CD4-positive, alpha-beta T cell treated with Interleukin-6 at 100 ng/mL for 8 hours (primary cell): ENCODE measurements around the gene OGFR.

Experiments used
- DNase-seq: peaks from one replicate; pipeline ENCODE4 v3.0.0-alpha.2; 2020; ENCODE audit warnings: mixed read lengths, low spot score

OGFR gene

DNA sequence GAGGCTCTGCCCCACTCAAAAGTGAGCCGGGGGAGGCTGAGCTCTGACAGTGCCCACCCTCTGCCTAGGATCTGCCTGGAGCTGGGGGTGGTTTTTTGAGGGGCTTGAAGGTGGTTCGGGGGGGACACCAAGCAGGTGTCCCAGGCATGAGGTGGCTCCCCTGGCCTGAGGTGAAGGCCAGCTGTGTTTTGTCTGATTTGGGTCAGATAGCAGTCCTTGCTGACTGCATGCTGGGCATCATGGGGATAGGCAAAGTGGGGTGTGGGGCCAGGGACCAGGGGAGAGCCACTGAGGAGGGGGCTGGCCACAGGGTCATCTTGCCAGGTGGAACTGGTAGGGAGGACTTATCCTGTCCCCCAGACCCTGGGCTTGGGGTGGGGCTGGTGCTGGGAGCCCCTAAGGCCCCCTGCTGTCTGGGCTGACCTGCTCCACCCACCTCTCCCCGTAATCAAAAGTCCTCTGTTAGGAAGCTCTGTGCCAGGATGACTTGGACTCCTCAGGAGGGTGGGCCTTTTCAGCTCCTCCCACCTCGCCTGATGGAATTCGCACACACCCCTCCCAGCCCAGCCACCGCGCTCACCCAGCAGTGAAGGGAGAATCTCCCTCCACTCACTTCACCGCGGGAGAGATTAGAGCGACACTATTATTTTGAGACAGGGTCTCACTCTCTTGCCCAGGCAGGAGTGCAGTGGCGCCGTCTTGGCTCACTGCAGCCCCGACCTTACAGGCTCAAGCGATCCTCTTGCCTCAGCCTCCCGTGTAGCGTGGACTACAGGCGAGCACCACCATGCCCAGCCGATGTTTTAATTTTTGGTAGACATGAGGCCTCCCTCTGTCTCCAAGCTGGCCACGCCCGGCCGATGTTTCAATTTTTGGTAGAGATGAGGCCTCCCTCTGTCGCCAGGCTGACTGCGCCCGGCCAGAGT lies 10.7 kb downstream of the OGFR start:
- no peak for DNase-seq

DNA sequence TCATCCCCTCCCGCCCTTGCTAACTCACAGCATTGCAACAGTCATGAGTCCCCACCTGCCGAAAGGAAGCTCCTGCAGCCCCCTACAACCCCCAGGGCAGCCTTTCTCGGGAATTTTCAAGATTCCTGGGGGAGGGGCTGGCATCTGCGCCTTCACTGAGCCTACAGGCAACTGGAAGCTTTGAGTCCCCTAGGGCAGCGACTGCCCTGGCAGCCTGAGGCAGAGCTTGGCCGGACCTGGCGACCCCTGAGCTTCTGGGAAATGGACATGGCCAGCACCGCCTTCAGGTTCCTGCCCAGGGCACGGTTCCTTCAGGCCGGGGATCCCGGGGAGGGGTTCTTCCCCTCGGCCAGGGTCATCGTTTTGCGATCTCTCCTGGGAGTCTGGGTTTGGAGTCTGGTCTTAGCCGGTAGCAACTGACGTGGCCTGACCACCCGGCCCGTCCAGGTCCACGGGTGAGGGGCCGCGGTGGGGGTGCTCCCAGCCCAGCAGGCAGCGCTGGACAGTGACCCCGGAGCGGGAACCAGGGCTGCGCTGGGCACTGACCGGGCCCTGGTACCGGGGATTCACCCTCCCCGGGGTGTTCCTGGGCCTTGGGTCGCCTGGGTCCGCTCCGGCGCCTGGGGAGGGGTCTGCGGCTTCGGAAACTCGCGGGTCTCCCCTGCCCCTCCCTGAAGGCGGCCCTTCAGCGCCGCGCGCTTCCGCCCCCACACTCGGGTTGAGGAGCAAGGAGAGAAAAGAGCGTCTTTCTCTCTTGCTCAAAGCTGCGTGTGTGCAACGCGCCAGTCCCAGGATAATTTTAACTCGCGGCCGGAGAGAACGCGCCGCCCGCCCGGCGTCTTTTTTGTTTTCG lies 11.6 kb downstream of the OGFR start:
- DNase-seq: no peak

DNA sequence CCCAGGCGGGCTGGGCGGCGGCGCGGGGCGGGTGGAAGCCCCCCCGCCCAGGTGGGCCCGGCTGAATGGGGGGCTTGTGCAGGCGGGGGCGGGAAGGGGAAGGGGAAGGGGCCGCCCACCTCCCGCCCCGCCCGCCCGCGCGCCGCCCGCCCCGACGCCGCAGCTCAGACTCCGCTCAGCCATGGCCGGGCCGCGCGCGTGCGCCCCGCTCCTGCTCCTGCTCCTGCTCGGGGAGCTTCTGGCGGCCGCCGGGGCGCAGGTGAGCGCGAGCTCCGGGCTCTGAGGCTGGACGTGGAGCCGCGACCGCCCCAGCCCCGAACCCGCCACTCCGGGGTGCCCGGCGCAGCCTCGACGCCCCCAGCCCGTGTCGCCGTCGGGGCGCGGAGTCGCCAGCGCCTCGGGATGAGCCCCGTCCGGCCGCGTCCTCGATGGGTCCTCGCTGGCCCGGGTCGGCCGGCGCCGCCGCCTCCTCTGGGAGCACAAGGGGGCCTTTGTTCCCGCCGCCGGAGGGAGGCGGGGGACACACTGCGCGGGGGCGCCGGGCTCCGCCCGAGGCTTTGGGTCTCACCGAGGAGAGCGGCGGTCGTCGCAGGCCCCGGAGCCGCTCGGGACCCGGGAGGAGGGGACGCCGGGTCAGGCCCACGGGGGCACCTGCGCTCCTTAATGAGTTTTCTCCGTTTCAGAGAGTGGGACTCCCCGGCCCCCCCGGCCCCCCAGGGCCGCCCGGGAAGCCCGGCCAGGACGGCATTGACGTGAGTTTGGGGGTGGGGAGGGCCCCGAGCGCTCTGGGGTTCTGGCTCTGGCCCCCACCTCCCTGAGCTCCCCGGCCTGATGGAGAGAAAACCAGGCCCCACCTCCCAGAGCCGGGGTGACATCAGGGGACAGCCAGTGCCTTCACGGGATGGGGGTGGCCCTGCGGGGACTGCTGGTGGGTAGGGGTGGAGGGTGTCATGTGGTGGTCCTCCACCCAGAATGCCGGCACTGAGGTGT lies 12.5 kb downstream of the OGFR start, which contains the start of gene COL9A3:
TSS of gene COL9A3 (plus strand) at position 167 of the 990 bp plus-strand sequence. CDS start at position 182, 15 bp downstream.
- no peak for DNase-seq

DNA sequence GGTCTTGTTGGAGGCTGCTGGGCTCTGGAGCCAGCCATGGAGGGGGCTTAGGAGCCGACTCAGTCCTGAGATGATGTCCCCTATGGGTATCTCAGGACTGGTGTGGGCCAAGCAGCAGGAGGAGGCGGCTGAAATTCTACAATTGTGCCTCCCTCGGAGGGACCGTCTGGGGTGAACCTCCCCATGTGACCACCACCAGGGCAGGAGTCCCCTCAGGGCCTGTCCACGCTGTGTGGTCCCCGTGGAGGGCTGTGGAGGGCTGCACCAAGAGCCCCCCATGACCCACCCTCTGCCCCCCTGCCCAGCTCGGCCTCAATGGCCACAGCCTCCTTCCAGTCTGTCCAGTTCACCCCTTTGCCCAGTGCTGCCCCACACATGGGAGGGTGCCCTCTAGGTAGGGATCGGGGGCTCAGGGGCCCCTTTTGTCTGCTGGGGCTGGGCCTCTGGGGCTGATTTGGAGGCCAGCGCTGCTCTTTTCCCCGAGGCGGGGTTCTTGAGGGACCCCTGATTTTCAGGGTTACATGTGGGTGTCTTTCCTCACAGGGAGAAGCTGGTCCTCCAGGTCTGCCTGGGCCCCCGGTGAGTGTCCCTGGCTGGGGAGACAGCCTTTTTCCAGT lies 13.4 kb downstream of the OGFR start:
- DNase-seq: no peak

DNA sequence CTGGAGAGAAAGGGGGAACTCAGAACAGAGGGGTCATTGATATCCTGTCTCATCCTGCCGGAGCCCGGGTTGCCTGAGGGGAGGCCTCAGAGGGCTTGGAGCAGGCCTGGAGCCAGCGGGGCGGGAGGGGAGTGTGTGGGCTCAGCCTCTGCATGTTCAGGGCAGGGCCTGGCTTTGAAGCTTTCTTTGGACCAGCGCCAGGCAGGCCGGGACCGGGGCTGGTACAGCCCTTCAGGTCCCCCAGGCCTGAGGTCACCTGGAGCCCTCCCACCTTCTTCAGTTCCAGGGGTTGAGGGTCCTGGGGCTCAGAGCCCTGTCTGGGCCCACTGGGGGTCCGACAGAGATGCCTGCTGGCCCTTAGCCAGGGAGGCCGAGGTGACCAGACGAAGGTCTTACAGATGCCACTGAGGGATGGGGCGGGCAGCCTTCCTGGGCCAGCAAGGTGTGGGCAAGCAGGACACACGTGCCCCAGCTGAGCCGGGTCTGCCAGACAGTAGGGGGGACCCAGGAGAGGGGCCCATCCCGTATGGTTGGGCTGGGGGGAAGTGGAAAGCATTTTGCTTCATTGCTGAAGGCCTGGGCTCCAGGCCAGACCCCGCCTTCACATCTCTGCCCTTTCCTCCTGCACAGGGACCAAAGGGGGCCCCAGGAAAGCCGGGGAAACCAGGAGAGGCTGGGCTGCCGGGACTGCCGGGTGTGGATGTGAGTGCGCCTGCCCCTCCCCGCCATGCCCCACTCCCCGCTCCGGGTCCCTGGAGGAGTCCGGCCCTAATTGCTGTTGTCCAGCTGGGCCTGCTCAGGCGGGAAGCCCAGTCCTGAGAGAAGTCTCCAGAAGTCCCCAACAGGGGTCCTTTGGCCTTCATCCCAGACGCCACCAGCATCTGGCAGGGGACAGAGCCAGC lies 14.2 kb downstream of the OGFR start:
- no peak for DNase-seq

DNA sequence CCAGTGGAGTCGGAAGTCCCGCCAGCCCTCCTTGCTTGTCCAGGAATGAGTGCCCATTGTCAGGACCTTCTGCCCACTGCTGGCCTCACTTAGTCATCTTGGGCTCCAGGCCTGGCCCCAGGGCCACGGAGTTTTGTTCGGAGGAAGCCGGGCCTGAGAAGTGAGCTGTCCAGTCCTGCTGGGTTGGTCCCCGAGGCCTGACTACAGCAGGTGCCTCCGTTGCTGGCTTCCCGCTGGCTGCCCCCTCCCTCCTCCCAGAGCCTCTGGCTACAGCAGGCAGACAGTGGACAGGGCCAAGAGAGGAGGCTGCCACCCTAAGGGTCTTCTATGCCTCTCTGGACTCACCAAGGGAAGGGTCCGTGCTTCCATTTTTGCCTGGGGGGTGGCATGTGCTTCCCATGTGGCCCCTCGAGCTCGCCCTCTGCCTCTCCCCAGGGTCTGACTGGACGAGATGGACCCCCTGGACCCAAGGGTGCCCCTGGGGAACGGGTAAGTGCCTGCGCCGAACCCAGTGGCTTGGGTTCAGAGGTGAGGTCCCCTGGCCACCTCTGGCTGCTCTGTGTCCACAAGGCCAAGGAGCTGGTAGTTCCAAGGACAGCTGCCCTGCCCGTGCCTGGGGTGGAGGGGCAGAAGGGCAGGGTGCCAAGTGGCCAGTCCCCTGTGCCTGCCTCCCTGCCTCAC lies 15.0 kb downstream of the OGFR start:
- no peak for DNase-seq

DNA sequence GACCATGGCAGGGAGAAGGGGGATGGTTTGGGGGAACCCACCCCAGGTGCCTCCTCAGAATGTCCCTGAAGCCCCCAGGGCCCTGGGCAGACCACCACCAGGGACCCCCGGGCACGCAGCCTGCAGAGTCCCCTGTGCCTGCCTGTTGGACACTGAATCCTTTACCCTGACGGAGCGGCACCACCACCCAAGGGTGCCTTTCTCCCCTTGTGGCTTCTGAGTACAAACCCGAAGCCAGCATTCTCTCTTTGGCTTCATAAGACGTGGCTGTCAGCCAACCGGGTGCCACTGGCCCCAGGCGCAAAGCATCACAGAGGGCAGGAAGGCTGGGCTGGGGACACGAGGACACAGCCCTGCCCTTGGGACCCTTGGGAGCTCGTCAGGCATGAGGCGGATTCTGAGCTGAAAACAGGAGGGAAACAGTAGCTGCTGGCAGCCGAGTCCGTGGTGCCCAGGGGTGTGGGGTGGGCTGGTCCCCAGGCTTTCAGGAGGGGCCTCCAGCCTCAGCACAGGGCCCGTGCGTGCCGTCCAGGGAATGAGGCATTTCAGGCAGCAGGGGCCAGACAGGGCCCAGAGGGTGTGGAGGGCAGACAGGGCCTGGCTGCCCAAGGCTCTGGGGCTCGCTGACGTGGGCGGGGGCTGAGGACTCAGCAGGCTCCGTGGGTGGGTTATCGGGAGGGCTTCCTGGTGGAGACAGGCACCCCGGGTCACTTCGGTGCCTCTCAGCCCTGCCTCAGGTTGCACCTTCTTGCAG lies 15.8 kb downstream of the OGFR start:
- DNase-seq: no peak

DNA sequence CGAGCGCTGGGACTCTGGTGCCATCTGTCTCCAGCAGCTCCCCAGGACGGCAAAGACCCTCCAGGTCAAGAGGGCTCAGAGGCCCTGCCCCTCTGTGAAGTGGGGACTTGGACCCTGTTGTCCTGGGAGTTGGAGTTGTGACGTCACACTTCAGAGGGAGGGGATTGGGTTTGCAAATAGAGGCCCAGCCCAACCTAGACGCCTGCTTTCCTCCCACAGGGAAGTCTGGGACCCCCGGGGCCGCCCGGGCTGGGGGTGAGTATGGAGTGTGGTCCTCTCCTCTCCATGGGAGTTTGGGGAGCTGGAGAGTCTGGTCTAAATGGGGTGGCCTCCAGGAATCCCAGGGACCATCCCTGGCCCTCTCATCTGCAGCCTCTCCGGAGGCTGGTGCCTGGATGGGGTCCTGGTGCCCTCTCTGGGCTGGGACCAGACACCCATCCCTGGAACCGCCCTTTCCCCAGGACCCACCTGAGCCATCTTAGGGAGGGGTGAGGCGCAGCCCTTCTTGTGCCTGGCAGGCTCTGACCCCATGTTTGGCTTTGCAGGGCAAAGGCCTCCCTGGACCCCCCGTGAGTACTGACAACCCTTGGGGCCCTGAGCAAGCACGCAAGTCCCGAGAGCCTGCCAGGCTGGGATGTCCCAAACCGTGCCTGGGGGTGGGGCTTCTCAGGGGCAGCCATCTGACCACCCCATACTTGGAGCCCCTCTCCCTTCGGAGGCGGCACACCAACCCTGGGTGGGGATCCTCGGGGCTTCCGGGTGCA lies 16.5 kb downstream of the OGFR start:
- DNase-seq: no peak

DNA sequence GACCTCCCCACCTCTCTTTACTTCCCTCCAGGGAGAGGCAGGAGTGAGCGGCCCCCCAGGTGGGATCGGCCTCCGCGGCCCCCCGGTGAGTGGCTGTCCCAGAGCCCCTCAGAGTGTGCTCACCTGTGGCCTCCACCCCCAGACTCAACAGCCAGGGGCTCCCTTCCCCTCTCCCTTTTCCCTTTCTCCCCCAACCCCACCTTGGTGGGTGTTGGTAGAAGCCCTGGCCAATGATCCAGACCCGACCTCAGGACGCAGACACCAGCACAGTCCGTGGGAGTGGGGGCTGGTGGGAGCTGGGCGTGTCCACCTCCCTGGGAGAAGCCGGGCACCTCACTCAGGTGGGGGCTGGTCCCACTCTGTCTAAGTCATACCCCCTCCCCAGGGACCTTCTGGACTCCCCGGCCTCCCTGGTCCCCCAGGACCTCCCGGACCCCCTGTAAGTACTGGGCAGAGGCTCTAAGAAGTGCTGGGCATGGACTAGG lies 17.1 kb downstream of the OGFR start:
- no peak for DNase-seq

DNA sequence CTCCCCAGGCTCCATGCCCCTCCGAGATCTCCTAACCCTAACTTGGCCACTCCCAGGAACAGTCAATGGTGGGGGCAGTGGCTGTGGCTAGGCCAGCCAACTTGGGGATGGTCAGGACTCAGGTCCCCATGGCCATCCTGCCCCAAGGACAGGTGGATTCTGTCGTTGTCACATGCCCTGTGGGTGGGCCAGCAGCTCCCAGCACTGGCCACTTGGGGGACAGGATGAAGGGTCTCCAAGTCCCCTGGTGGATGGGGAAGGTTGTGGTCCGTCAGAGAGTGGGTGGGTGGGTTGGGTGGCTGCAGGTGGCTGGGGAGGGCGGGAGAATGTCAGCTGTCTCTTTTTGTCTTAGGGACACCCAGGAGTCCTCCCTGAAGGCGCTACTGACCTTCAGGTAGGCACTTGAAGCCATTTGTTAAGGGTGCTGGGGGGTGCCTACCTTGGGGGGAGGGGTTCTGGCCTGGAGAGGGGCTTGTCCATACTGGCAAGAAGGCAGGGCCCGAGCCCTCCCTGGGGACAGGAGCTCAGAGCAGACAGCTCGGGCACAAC lies 17.7 kb downstream of the OGFR start:
- no peak for DNase-seq

DNA sequence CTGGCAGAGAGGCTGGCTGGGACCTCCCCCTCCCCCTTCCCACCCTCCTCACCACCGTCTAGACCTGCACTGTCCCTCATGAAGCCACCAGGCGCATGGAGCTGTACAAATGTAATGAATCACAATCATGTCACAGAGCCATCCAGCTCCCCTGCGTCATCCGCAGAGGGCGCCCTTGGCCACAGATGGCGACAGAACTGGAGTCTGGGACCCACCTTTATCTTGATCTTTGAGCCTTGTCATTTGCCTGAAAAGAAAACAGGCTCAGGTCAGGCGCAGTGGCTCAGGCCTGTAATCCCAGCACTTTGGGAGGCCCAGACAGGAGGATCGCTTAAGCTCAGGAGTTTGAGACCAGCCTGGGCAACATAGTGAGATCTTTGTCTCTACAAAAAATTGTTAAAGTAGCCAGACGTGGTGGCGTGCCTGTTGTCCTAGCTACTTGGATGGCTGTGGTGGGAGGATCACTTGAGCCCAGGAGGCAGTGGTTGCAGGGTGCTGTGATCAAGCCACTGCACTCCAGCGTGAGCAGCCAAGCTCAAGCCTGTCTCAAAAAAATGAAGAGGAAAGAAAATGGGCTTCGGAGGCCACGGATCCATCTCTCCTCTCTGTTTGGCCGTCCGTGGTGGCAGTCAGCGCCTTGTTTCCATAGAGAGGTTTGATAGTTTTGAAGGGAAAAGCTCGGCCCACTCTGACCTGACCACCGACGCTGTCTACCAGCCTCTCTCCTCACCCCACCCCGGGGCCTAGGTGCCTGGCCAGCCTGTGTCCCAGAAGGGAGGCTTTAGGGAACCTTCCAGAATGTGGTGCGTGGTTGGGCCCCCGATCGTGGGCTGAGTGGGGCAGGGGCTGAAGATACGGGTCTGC lies 18.4 kb downstream of the OGFR start:
- no peak for DNase-seq

DNA sequence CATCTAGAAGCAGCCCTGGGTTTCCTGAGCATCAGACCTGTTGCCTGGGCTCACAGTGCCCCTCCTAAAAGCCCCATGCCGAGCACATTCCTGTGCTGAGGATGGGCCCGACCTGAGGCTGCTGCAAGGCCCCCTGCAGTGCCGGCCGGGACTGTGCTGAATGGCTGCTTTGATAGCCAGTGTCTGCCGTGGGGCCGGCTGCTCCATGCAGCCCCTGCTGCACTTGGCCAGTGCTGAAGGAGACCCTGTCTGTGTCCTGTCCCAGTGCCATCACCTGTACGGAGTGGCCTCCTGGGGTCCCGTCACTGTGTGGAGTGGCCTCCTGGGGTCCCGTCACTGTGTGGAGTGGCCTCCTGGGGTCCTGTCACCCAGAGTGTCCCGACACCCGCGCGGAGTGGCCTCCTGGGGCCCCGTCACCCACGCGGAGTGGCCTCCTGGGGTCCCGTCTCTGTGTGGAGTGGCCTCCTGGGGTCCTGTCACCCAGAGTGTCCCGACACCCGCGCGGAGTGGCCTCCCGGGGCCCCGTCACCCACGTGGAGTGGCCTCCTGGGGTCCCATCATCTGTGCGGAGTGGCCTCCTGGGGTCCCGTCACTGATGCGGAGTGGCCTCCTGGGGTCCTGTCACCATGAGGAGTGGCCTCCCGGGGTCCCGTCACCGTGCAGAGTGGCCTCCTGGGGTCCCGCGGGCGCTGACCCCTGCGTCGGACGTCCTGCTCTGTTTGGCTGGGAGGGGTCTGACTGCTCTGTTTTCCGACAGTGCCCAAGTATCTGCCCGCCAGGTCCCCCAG lies 19.2 kb downstream of the OGFR start:
- DNase-seq: no peak

DNA sequence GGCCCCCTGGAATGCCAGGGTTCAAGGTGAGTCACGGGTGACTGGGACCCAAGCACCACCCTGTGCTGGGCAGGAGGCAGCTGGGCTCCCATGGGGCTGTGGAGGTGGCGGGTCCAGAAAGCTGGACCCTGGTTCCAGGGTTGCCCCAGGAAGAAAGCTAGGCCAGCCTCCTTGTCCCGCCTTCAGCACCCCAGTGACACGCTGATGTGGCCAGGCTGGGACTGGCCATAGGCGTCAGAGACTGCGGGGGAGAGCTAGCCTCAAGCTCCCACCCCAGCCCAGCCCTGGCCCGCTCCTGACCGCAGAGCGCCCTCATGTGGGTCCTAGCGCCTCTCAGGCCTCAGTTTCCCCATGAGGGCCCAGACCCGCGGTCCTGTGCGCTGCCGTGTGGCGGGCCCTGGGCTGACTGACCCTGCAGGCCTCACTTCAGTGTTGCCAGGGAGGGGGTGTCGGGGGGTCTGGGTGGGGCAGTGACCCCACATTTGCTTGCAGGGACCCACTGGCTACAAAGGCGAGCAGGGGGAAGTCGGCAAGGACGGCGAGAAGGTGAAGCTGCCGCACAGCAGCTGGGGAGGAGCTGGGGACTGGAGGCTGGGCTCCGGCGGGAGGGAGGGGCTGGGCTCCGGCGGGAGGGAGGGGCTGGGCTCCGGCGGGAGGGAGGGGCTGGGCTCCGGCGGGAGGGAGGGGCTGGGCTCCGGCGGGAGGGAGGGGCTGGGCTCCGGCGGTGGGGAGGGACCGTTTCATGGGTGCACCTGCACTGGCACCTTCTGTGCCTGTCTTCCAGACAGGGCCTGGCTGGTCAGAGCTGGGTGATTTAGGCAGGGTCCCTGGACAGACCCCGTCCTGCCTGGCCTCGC lies 20.1 kb downstream of the OGFR start:
- DNase-seq: peak; percentile 39

DNA sequence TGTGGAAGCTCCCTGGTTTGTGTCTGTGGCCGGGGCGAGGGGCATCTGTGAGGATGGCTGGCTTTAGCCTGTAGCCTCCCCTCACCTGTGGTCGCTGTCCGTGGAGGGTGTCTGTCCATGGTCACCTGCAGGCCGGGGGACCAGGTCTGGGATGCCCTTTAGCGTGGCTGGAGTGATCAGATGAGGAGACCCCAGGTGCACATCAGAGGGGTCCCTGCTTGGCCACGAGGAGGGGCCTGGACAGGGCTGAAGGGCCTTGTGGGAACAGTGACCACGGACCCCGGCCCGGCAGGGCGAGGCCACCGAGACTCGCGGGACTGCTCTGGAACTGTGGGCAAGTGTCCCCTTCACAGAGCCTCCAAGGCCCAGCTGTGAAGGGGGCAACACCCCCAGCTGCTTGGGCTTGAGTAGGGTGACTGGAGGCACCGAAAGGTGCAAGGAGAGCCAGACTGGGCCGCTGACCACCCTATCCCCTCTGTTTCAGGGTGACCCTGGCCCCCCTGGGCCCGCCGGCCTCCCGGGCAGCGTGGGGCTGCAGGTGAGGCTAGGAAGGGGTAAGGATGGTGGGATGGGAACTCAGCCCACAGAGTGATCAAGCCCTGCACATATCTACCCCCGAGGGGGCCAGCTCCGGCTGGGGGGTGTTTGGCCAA lies 20.8 kb downstream of the OGFR start:
- DNase-seq: no peak
